CD14-positive monocyte (primary cell): Measurements from ENCODE around the gene DLG1. TPM values are rescaled to one million over a fixed set of nuclear protein-coding genes. Genes with fewer than 3 reads are reported as not detected.

Experiments used
- DNase-seq, 3 donors: peaks; one replicate each; pipeline ENCODE4 v3.0.0-alpha.2; 2011 to 2022
- H2AFZ ChIP-seq: 2 replicates; pipeline ENCODE4 v1.6.0; 2012; ENCODE audit warnings: mild to moderate bottlenecking, low read depth, low read length, inconsistent platforms; ENCODE audit not compliant: insufficient read depth, poor library complexity, severe bottlenecking
- H3K27ac ChIP-seq, 2 donors: 1 replicate in 1 of 2; 2 replicates in 1 of 2; pipeline ENCODE4 v1.5.1; 2012 to 2013; ENCODE audit warnings: low read length in 2 of 2, control low read depth in 1 of 2, inconsistent platforms in 1 of 2, low read depth in 1 of 2, mild to moderate bottlenecking in 1 of 2
- H3K27me3 ChIP-seq, 2 donors: one replicate each; pipeline versions ENCODE4 v1.6.0 to v1.6.1; 2011 to 2013; ENCODE audit warnings: low read length in 2 of 2; ENCODE audit not compliant: control insufficient read depth in 2 of 2, insufficient read depth in 2 of 2
- H3K36me3 ChIP-seq, 2 donors: replicated peaks in 1 of 2; 1 replicate in 1 of 2; 2 replicates in 1 of 2; pipeline versions ENCODE4 v1.5.1 to v1.6.1; 2012 to 2013; ENCODE audit warnings: low read length in 2 of 2, control low read depth in 1 of 2, inconsistent platforms in 1 of 2, mild to moderate bottlenecking in 1 of 2; ENCODE audit not compliant: insufficient read depth in 2 of 2, control insufficient read depth in 1 of 2
- H3K4me1 ChIP-seq, 2 donors: 1 replicate in 1 of 2; 2 replicates in 1 of 2; pipeline versions ENCODE4 v1.5.1 to v1.6.1; 2012 to 2013; ENCODE audit warnings: low read length in 2 of 2, control low read depth in 1 of 2, inconsistent platforms in 1 of 2, mild to moderate bottlenecking in 1 of 2, moderate library complexity in 1 of 2; ENCODE audit not compliant: insufficient read depth in 2 of 2, control insufficient read depth in 1 of 2
- H3K4me2 ChIP-seq: replicated peaks from 2 replicates; pipeline ENCODE3; 2012; ENCODE audit warnings: low read length, moderate library complexity, mild to moderate bottlenecking; ENCODE audit not compliant: poor library complexity, severe bottlenecking; ENCODE audit errors: extremely low read depth
- H3K4me3 ChIP-seq, 3 experiments: fragments of 200-600 bp in 1 of 3; sonication (generic) in 1 of 3; replicated peaks in 1 of 3; 1 replicate in 2 of 3; 2 replicates in 1 of 3; pipeline ENCODE4 v1.5.1; 2011 to 2013; ENCODE audit warnings: low read length in 3 of 3, mild to moderate bottlenecking in 3 of 3, control low read depth in 2 of 3, low read depth in 2 of 3, inconsistent platforms in 1 of 3, moderate library complexity in 1 of 3
- H3K79me2 ChIP-seq: 2 replicates; pipeline ENCODE4 v1.6.0; 2012; ENCODE audit warnings: mild to moderate bottlenecking, control low read depth, inconsistent platforms, low read length, moderate library complexity; ENCODE audit not compliant: insufficient read depth
- H3K9ac ChIP-seq: 2 replicates; pipeline ENCODE4 v1.6.0; 2017; ENCODE audit warnings: low read length, mild to moderate bottlenecking; ENCODE audit not compliant: insufficient read depth, poor library complexity, severe bottlenecking
- H3K9me3 ChIP-seq, 2 donors: replicated peaks in 1 of 2; 1 replicate in 1 of 2; 2 replicates in 1 of 2; pipeline versions ENCODE4 v1.5.1 to v1.6.1; 2012 to 2013; ENCODE audit warnings: low read length in 2 of 2, control low read depth in 1 of 2; ENCODE audit not compliant: control insufficient read depth in 1 of 2, insufficient read depth in 1 of 2
- H4K20me1 ChIP-seq: 2 replicates; pipeline ENCODE4 v1.6.0; 2012; ENCODE audit warnings: mild to moderate bottlenecking, low read length, control low read depth, moderate library complexity; ENCODE audit not compliant: insufficient read depth
- H3K27ac Mint-ChIP-seq, 7 donors: one replicate each; pipeline ENCODE4 v1.8.0; 2020; ENCODE audit warnings: mild to moderate bottlenecking in 7 of 7, mixed read lengths in 7 of 7, moderate library complexity in 6 of 7, inconsistent platforms in 2 of 7
- H3K27me3 Mint-ChIP-seq, 3 donors: one replicate each; pipeline ENCODE4 v1.8.0; 2021 to 2022; ENCODE audit warnings: low read depth in 3 of 3, mild to moderate bottlenecking in 3 of 3, mixed read lengths in 3 of 3, moderate library complexity in 3 of 3, inconsistent platforms in 1 of 3
- H3K36me3 Mint-ChIP-seq, 2 donors: one replicate each; pipeline ENCODE4 v1.8.0; 2020; ENCODE audit warnings: mixed read lengths in 2 of 2, inconsistent platforms in 1 of 2, mild to moderate bottlenecking in 1 of 2
- H3K4me1 Mint-ChIP-seq: one replicate; pipeline ENCODE4 v1.8.0; 2020; ENCODE audit warnings: mild to moderate bottlenecking, mixed read lengths
- H3K4me3 Mint-ChIP-seq, 2 donors: one replicate each; pipeline ENCODE4 v1.8.0; 2020; ENCODE audit warnings: mild to moderate bottlenecking in 2 of 2, mixed read lengths in 2 of 2, moderate library complexity in 1 of 2
- H3K9me3 Mint-ChIP-seq, 7 donors: one replicate each; pipeline ENCODE4 v1.8.0; 2020 to 2022; ENCODE audit warnings: mixed read lengths in 7 of 7, mild to moderate bottlenecking in 6 of 7, moderate library complexity in 6 of 7, inconsistent platforms in 2 of 7
- WGBS: methylation state at CpG from one replicate; pipeline ENCODE4 v1.1.5; 2013; ENCODE audit warnings: missing lambda C conversion rate; ENCODE audit not compliant: insufficient coverage; 5-methylcytosine and 5-hydroxymethylcytosine counted together
- intact Hi-C, 2 donors: fragments of 100-400 bp; cut with micrococcal nuclease; formaldehyde crosslinking; loops; one replicate each; pipeline versions ENCODE4 v1.15.0 to v1.15.1; 2023
- polyA plus RNA-seq, 3 donors: library from polyadenylated mRNA; depleted of rRNA in 1 of 3; unstranded in 2 of 3; stranded (reverse) in 1 of 3; fragments of 300-500 nt in 2 of 3; fragments of >200 nt in 1 of 3; fragmentation: Illumina TruSeq in 2 of 3; gene quantifications; 1 replicate in 2 of 3; 2 replicates in 1 of 3; pipeline ENCODE4 v1.2.3, GENCODE V29; 2012 to 2021
- TF ChIP-seq, protein P1 (sequence below): fragments of 200-600 bp; IDR thresholded peaks from one replicate; pipeline ENCODE4 v1.8.0; 2022; ENCODE audit warnings: antibody characterized with exemption, mild to moderate bottlenecking

DLG1 gene
- polyA plus RNA-seq, 3 donors, result 6.5 to 21.9 (median 10.2) TPM

DNA sequence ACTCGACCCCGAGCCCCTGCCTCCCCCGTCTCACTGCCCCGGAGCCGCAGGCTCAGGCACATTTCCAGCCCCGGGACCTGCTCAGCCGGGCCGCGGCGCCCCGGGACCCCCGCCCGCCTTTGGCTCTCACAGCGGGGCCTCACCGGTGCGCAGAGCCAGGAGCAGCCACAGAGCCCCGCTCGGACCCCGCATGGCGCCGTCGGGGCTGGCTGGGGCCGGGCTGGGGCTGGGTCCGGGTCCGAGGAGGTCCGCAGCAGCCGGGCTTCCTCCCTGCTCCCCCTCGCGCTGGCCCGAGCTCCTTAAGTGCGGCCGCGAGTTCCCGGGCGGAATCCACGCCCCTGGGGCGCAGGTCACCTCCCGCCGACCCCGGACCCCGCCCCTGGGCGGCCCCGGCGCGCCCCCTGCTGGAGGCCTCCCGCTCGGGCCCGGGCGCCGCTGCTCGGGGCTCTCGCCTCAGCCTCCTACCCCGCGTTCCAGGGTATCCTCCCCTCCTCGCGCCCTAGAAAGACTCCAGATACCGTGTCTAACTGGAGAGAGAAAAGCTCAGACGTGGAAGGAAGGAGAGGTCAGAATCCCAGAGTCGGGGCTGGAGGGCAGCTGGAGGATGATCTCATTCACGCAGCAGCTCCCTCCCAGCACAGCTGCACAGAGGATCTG lies 268.8 kb downstream of the DLG1 start, which contains the start of gene MELTF:
TSS of gene MELTF (minus strand) at position 307 of the 657 bp plus-strand sequence. CDS start at position 192, 115 bp downstream.
- no peaks in the 10 kb centered on the region for H3K9me3 ChIP-seq
- TF ChIP-seq, protein P1, sequence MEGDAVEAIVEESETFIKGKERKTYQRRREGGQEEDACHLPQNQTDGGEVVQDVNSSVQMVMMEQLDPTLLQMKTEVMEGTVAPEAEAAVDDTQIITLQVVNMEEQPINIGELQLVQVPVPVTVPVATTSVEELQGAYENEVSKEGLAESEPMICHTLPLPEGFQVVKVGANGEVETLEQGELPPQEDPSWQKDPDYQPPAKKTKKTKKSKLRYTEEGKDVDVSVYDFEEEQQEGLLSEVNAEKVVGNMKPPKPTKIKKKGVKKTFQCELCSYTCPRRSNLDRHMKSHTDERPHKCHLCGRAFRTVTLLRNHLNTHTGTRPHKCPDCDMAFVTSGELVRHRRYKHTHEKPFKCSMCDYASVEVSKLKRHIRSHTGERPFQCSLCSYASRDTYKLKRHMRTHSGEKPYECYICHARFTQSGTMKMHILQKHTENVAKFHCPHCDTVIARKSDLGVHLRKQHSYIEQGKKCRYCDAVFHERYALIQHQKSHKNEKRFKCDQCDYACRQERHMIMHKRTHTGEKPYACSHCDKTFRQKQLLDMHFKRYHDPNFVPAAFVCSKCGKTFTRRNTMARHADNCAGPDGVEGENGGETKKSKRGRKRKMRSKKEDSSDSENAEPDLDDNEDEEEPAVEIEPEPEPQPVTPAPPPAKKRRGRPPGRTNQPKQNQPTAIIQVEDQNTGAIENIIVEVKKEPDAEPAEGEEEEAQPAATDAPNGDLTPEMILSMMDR, result peak; percentile 90
- Mint-ChIP-seq H3K4me1 (peaks cover 31% of the 10 kb centered on the region), H3K36me3 (peaks cover 0 to 4% of the 10 kb centered on the region in 2 donors), H3K9me3 (peaks cover 0 to 9% (median under 1%) of the 10 kb centered on the region in 7 donors), H3K27ac (peak within 1 kb of the TSS; percentile 87 to 96 (median 90)), H3K4me3 (peak within 1 kb of the TSS; percentile 84 to 87), H3K27me3 (peaks cover 14 to 38% (median 27%) of the 10 kb centered on the region in 3 donors)
- peak within 1 kb of the TSS; percentile 62 for H3K9ac ChIP-seq
- WGBS, result 1% methylated on average over 49 of the region's 60 CpGs
- no peaks in the 10 kb centered on the region for H3K79me2 ChIP-seq
- peak within 1 kb of the TSS; percentile 82 for H3K4me2 ChIP-seq
- intact Hi-C loops, result no loop called here
- H3K4me3 ChIP-seq, result peak within 1 kb of the TSS; percentile 40 to 78 (median 45)
- no peaks in the 10 kb centered on the region for H3K36me3 ChIP-seq
- no peak within 1 kb of the TSS for H3K27ac ChIP-seq
- H3K4me1 ChIP-seq, result peaks cover 34 to 44% of the 10 kb centered on the region in 2 donors
- no peaks in the 10 kb centered on the region for H4K20me1 ChIP-seq
- H3K27me3 ChIP-seq, result peaks cover 0 to 12% of the 10 kb centered on the region in 2 donors
- peak; percentile 66 to 71 (median 68) for DNase-seq
- peak within 1 kb of the TSS; percentile 71 for H2AFZ ChIP-seq

- H3K4me2 ChIP-seq, result peak overlapping the region; percentile 82
- H3K79me2 ChIP-seq, result no peaks in the 10 kb centered on the region
- peak overlapping the region in 6 of 7 donors; percentile 11 to 89 (median 49) for H3K27ac Mint-ChIP-seq
- peaks cover 0 to 9% (median 0%) of the 10 kb centered on the region in 7 donors for H3K9me3 Mint-ChIP-seq
- no peaks in the 10 kb centered on the region for H3K36me3 ChIP-seq
- under 1% methylated on average over 67 of the region's 67 CpGs for WGBS
- TF ChIP-seq, protein P1, result no peak
- peak overlapping the region; percentile 62 for H3K9ac ChIP-seq
- intact Hi-C loops, result loop anchor here in 1 of 2 donors (1.0 kb wide), 1 partner anchor 27 kb away; no protein-coding TSS in a partner anchor
- H3K36me3 Mint-ChIP-seq, result peaks cover 0 to 4% of the 10 kb centered on the region in 2 donors
- H3K4me3 ChIP-seq, result peak overlapping the region; percentile 40 to 78 (median 45)
- DNase-seq, result peak; percentile 30 to 51 (median 34)
- no peak overlapping the region for H3K27ac ChIP-seq
- no peaks in the 10 kb centered on the region for H4K20me1 ChIP-seq
- H3K4me3 Mint-ChIP-seq, result peak overlapping the region; percentile 84 to 87
- H3K4me1 Mint-ChIP-seq, result peaks cover 31% of the 10 kb centered on the region
- peaks cover 13 to 42% (median 30%) of the 10 kb centered on the region in 3 donors for H3K27me3 Mint-ChIP-seq
- H3K27me3 ChIP-seq, result peaks cover 0 to 12% of the 10 kb centered on the region in 2 donors
- peaks cover 34 to 46% of the 10 kb centered on the region in 2 donors for H3K4me1 ChIP-seq
- no peaks in the 10 kb centered on the region for H3K9me3 ChIP-seq
- H2AFZ ChIP-seq, result peak overlapping the region; percentile 71
Observed at GRCh38 chr3:197028728-197029510, 269.5 kb downstream of the DLG1 start.
